WTC11 (cell line): Measurements from ENCODE around the gene FBXW4. TPM values are rescaled to one million over a fixed set of nuclear protein-coding genes. Genes with fewer than 3 reads are reported as not detected.

Experiments used
- ATAC-seq: fragments of 200-7000 bp; cut with Tn5 transposase; 2 replicates; pipeline ENCODE4 v1.10.0; 2021; ENCODE audit warnings: mild to moderate bottlenecking, moderate library complexity
- CTCF ChIA-PET: fragments of 300-600 bp; sonication (Branson Sonifier 250); formaldehyde crosslinking; loops from one replicate; lab custom pipeline; 2021; ENCODE audit warnings: antibody characterized with exemption; lab: Charles Lee
- POLR2A ChIA-PET: fragments of 350-600 bp; sonication (Branson Sonifier 250); formaldehyde crosslinking; loops from one replicate; lab custom pipeline; 2021; ENCODE audit warnings: antibody characterized with exemption; lab: Charles Lee
- DNase-seq: peaks from one replicate; pipeline ENCODE4 v3.0.0; 2021; ENCODE audit warnings: low spot score
- H3K27ac Mint-ChIP-seq: 2 replicates; pipeline ENCODE4 v1.8.0; 2021; ENCODE audit warnings: mixed read lengths
- H3K27me3 Mint-ChIP-seq: 2 replicates; pipeline ENCODE4 v1.8.0; 2021; ENCODE audit warnings: low read depth, mild to moderate bottlenecking, moderate library complexity, mixed read lengths
- H3K36me3 Mint-ChIP-seq: 2 replicates; pipeline ENCODE4 v1.8.0; 2021; ENCODE audit warnings: mixed read lengths
- H3K4me1 Mint-ChIP-seq: 2 replicates; pipeline ENCODE4 v1.8.0; 2022; ENCODE audit warnings: mixed read lengths
- H3K4me3 Mint-ChIP-seq: 2 replicates; pipeline ENCODE4 v1.8.0; 2021; ENCODE audit warnings: mild to moderate bottlenecking, moderate library complexity, mixed read lengths
- H3K9me3 Mint-ChIP-seq: 2 replicates; pipeline ENCODE4 v1.8.0; 2021; ENCODE audit warnings: mixed read lengths
- ATF1 ChIP-seq: sonication (generic); formaldehyde crosslinking; IDR thresholded peaks from 2 replicates; pipeline ENCODE4 v1.8.1; 2023; ENCODE audit warnings: mild to moderate bottlenecking, moderate library complexity, missing genetic modification reagents
- GRHL2 ChIP-seq: fragments of 250-450 bp; sonication (Bioruptor Pico); IDR thresholded peaks from 2 replicates; pipeline ENCODE4 v1.8.0; 2022; ENCODE audit warnings: mild to moderate bottlenecking, moderate library complexity; ENCODE audit not compliant: insufficient replicate concordance, severe bottlenecking
- HMGA2 ChIP-seq: fragments of 250-450 bp; sonication (Bioruptor Pico); IDR thresholded peaks from 2 replicates; pipeline ENCODE4 v1.4.0; 2021; ENCODE audit warnings: mild to moderate bottlenecking, moderate library complexity
- JUN ChIP-seq: sonication (generic); formaldehyde crosslinking; IDR thresholded peaks from 2 replicates; pipeline ENCODE4 v1.8.0; 2023; ENCODE audit warnings: mild to moderate bottlenecking, missing genetic modification reagents
- NFATC4 ChIP-seq: fragments of 250-450 bp; sonication (Bioruptor Pico); IDR thresholded peaks from 2 replicates; pipeline ENCODE4 v1.9.0; 2021; ENCODE audit warnings: mild to moderate bottlenecking
- OVOL2 ChIP-seq: fragments of 250-450 bp; sonication (Bioruptor Pico); IDR thresholded peaks from 2 replicates; pipeline ENCODE4 v1.9.0; 2021; ENCODE audit warnings: mild to moderate bottlenecking, borderline replicate concordance
- SMAD3 ChIP-seq: sonication (generic); formaldehyde crosslinking; IDR thresholded peaks from 2 replicates; pipeline ENCODE4 v1.8.0; 2022; ENCODE audit warnings: missing genetic modification reagents, mild to moderate bottlenecking, borderline replicate concordance
- total RNA-seq: library from RNA; stranded (reverse); gene quantifications from 3 replicates; pipeline ENCODE4 v1.2.3, GENCODE V29; 2021
- TF ChIP-seq, protein P1 (sequence below): fragments of 250-450 bp; sonication (Bioruptor Pico); IDR thresholded peaks from 2 replicates; pipeline ENCODE4 v1.8.0; 2021; ENCODE audit warnings: mild to moderate bottlenecking
- TF ChIP-seq, protein P2 (sequence below): fragments of 250-450 bp; sonication (Bioruptor Pico); IDR thresholded peaks from 2 replicates; pipeline ENCODE4 v1.9.0; 2021; ENCODE audit warnings: moderate library complexity, mild to moderate bottlenecking, inconsistent platforms, borderline replicate concordance
- TF ChIP-seq, protein P3 (sequence below): sonication (generic); formaldehyde crosslinking; IDR thresholded peaks from 2 replicates; pipeline ENCODE4 v1.8.1; 2022; ENCODE audit warnings: low read depth, mild to moderate bottlenecking, moderate library complexity, missing genetic modification reagents, borderline replicate concordance
- TF ChIP-seq, protein P4 (sequence below): sonication (generic); formaldehyde crosslinking; conservative IDR thresholded peaks from 2 replicates; pipeline ENCODE4 v1.8.1; 2023; ENCODE audit warnings: mild to moderate bottlenecking, low read depth, missing genetic modification reagents, moderate library complexity

The FBXW4 gene
- total RNA-seq, 1 experiment from 2014 or later, result 45.3 TPM

DNA sequence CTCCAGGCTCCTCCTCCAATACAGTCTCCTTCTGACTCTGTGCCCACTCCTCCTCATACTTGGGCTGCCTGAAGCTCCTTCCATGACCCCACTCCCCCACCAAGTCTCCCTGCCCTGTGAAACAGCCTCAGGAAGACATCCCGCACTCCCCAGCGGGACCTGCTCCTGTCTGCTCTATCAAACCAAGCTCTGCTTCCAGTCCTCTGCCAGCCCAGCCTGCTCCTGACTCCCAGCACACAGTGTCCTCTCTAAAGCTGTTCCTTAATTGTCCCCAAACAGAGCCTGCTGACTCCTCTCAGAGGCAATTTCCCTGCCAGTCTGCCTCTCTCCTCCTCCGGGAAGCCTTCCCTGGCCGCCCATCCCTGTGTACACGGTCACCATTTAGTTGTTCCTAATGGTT, 116.8 kb downstream of the FBXW4 start:
- TF ChIP-seq, protein P1, sequence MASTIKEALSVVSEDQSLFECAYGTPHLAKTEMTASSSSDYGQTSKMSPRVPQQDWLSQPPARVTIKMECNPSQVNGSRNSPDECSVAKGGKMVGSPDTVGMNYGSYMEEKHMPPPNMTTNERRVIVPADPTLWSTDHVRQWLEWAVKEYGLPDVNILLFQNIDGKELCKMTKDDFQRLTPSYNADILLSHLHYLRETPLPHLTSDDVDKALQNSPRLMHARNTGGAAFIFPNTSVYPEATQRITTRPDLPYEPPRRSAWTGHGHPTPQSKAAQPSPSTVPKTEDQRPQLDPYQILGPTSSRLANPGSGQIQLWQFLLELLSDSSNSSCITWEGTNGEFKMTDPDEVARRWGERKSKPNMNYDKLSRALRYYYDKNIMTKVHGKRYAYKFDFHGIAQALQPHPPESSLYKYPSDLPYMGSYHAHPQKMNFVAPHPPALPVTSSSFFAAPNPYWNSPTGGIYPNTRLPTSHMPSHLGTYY (CRISPR knock-in tag), result no peak
- no peak for TF ChIP-seq GRHL2 (CRISPR knock-in tag)
- Mint-ChIP-seq H3K36me3 (peaks cover 20% of the 10 kb centered on the region), H3K27ac (no peak overlapping the region; the same call in 1 of the 2 replicates), H3K4me1 (peaks cover 28% of the 10 kb centered on the region), H3K4me3 (no peak overlapping the region), H3K9me3 (peaks cover 3% of the 10 kb centered on the region; the same call in 1 of the 2 replicates), H3K27me3 (peaks cover 8% of the 10 kb centered on the region)
- ChIA-PET POLR2A (no interaction called here), CTCF (interaction anchor here (0.9 to 1.9 kb wide), 2 partner anchors 24 to 196 kb away, joined by 3 to 4 read pairs; no protein-coding TSS in a partner anchor)
- ATAC-seq (no peak), DNase-seq (no peak)

DNA sequence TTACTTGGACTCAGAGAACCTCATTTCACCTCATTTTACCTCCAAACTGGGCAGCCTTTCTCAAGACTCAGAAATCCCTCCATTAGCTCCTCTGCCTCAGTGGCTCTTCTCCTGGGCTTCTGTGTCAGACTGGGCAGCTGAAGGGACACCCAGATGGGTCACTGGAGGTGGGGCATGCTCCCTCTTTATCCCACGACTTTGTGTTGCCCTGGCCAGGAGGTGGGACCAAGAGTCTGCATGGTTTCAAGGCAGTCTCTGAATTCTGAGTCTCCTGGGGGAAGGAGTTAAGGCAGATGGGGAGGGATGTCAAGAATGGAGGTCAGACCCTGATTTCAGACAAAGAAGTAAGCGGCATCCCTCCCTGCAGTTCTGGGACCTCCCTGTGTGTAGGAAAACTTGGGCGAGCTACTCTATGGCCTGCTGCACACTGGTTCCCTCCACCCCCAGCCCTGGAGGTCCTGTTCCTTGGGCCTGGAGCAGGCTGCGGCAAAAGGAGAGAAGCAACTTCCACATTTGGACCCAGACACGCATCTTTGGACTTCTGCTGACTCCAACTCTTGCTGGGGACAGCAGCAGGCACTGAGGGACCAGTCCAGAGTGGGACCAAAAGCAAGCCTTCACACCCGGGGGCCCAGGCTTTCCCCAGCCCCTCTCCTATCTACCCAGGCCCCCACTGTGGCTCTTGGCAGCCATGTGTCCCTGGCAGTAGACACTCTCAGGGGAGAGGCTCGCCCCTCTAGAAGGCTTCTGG, 117.7 kb downstream of the FBXW4 start:
- ATAC-seq (no peak), DNase-seq (no peak)
- Mint-ChIP-seq H3K27me3 (peaks cover 17% of the 10 kb centered on the region), H3K9me3 (peaks cover 3% of the 10 kb centered on the region; the same call in 1 of the 2 replicates), H3K4me3 (no peak overlapping the region), H3K27ac (no peak overlapping the region), H3K4me1 (peaks cover 24% of the 10 kb centered on the region), H3K36me3 (peaks cover 18% of the 10 kb centered on the region)
- POLR2A ChIA-PET, result interaction anchor here (0.7 kb wide), 1 partner anchor 241 kb away, joined by 6 read pairs; the partner anchor contains the start of gene OGA
- CTCF ChIA-PET, result interaction anchor here (0.8 to 2.0 kb wide), 4 partner anchors 10 to 289 kb away, joined by 3 to 10 read pairs (median 3); partner anchors contain the start of gene POLL
- TF ChIP-seq, protein P2, sequence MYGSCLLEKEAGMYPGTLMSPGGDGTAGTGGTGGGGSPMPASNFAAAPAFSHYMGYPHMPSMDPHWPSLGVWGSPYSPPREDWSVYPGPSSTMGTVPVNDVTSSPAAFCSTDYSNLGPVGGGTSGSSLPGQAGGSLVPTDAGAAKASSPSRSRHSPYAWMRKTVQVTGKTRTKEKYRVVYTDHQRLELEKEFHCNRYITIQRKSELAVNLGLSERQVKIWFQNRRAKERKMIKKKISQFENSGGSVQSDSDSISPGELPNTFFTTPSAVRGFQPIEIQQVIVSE, result no peak
- no peak for TF ChIP-seq SMAD3 (CRISPR knock-in tag)
- no peak for TF ChIP-seq ATF1 (CRISPR knock-in tag)
- TF ChIP-seq, protein P3, sequence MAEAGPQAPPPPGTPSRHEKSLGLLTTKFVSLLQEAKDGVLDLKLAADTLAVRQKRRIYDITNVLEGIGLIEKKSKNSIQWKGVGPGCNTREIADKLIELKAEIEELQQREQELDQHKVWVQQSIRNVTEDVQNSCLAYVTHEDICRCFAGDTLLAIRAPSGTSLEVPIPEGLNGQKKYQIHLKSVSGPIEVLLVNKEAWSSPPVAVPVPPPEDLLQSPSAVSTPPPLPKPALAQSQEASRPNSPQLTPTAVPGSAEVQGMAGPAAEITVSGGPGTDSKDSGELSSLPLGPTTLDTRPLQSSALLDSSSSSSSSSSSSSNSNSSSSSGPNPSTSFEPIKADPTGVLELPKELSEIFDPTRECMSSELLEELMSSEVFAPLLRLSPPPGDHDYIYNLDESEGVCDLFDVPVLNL (CRISPR knock-in tag), result no peak
- no peak for TF ChIP-seq JUN
- TF ChIP-seq, protein P4, sequence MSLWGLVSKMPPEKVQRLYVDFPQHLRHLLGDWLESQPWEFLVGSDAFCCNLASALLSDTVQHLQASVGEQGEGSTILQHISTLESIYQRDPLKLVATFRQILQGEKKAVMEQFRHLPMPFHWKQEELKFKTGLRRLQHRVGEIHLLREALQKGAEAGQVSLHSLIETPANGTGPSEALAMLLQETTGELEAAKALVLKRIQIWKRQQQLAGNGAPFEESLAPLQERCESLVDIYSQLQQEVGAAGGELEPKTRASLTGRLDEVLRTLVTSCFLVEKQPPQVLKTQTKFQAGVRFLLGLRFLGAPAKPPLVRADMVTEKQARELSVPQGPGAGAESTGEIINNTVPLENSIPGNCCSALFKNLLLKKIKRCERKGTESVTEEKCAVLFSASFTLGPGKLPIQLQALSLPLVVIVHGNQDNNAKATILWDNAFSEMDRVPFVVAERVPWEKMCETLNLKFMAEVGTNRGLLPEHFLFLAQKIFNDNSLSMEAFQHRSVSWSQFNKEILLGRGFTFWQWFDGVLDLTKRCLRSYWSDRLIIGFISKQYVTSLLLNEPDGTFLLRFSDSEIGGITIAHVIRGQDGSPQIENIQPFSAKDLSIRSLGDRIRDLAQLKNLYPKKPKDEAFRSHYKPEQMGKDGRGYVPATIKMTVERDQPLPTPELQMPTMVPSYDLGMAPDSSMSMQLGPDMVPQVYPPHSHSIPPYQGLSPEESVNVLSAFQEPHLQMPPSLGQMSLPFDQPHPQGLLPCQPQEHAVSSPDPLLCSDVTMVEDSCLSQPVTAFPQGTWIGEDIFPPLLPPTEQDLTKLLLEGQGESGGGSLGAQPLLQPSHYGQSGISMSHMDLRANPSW, result no peak
- TF ChIP-seq OVOL2 (CRISPR knock-in tag), result no peak

DNA sequence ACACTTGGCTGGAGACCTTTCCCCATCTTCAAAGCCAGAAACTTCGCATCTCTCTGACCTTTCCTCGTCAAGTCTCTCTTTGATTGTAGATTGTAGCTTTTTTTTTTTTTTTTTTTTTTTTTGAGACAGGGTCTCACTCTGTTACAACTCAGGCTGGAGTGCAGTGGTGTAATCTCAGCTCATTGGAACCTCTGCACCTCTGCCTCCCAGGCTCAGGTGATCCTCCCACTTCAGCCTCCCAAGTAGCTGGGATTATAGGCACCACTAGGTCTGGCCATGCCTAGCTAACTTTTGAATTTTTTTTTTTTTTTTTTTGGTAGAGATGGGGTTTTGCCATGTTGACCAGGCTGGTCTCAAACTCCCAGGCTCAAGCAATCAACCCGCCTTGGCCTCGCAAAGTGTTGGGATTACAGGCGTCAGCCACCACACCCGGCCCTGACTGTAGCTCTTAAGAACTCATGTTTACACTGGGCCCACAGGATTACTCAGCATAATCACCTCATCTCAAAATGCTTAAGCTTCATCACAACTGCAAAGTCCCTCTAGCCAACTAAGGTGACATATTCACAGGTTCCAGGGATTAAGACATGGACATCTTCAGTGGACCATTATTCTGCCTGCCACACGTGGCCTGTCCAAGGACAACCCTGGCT, 118.6 kb downstream of the FBXW4 start:
- Mint-ChIP-seq H3K36me3 (peaks cover 18% of the 10 kb centered on the region), H3K9me3 (peaks cover 3% of the 10 kb centered on the region; the same call in 1 of the 2 replicates), H3K27me3 (peaks cover 27% of the 10 kb centered on the region), H3K4me1 (peaks cover 21% of the 10 kb centered on the region), H3K27ac (no peak overlapping the region), H3K4me3 (no peak overlapping the region)
- ChIA-PET CTCF (interaction anchor here (0.6 to 2.0 kb wide), 6 partner anchors 11 to 288 kb away, joined by 3 to 10 read pairs (median 3); partner anchors contain the start of gene POLL), POLR2A (interaction anchor here (0.5 to 0.7 kb wide), 2 partner anchors 177 to 242 kb away, joined by 3 to 6 read pairs; partner anchors contain the start of gene OGA)
- TF ChIP-seq HMGA2 (CRISPR knock-in tag) (no peak), NFATC4 (CRISPR knock-in tag) (no peak)
- ATAC-seq (no peak), DNase-seq (no peak)
